GM21515 (cell line): ENCODE data around the gene CALD1.

ENCODE experiments used
- ATAC-seq: cut with Tn5 transposase; IDR thresholded peaks from one replicate; pipeline ENCODE4 v1.9.1; 2021; ENCODE audit not compliant: unreplicated experiment

Gene CALD1

GRCh38 chr7:134784251-134785049, 5.0 kb downstream of the CALD1 start:
- ATAC-seq: no peak

GRCh38 chr7:134785842-134786241, 6.4 kb downstream of the CALD1 start:
- no peak for ATAC-seq

- no peak for ATAC-seq
Observed at GRCh38 chr7:134787064-134787463, 7.6 kb downstream of the CALD1 start.

DNA sequence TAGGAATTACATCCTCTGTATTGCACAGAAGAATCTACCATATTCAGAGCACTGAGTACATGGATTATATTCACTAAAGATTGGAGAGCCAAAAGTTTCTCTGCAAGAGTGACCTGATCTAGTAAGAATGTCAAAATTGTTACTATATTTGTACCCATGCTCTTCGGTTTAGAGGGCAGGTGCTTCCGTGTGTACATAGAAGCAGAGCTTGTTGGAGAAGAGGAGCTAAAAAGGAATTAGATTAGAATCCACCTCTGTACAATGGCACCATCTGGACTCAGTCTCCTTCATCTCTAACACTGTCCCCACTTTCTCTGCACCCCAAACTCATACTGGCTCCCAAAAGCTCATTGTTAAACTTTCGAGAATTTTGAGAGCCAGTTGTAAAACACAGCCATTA, 8.3 kb downstream of the CALD1 start:
- ATAC-seq: no peak

- no peak for ATAC-seq
Observed at GRCh38 chr7:134788191-134788590, 8.8 kb downstream of the CALD1 start.

- ATAC-seq: no peak
Observed at GRCh38 chr7:134789967-134790685, 10.7 kb downstream of the CALD1 start.

DNA sequence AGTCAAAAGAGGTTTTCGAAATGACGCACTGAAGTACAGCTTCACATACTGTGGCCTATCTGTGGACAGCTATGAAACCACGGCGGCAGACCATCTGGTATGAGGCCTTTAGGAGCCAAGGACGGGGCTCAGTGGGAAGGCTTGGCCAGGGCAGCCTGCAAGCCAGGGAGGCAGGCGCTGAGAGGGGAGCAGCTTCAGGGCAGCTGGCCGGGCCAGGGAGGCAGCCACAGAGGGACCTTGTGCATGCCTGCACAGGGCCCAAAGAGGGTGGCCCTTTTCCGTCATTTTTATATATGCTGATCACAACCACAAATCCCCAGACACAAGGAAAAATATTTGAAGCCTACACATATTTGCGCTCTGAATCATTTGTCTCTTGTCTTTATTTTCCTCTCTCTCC, 13.5 kb downstream of the CALD1 start:
- no peak for ATAC-seq

GRCh38 chr7:134795231-134795630, 15.8 kb downstream of the CALD1 start:
- ATAC-seq: no peak

DNA sequence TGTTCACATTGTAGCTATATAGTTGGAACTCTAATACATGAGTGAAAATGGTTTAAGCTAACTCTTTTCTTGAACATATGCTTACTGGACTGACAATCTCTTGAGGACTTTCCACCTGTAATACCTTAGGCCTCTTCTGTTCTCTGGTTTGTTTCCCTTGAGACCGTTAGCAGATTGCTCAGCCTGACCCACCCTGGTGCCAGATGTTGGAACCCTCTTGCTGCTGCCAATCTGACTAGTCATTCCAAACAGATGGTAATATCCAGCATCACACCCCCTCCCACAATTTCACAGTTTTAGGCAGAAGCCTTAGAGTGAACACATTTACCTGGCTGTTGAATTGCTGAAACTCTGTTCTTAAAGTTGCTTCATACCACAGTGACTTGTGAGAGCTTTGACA, 18.7 kb downstream of the CALD1 start:
- ATAC-seq: no peak

GRCh38 chr7:134799377-134799776, 19.9 kb downstream of the CALD1 start:
- no peak for ATAC-seq

GRCh38 chr7:134802762-134803161, 23.3 kb downstream of the CALD1 start:
- no peak for ATAC-seq

GRCh38 chr7:134804351-134804750, 24.9 kb downstream of the CALD1 start:
- no peak for ATAC-seq

DNA sequence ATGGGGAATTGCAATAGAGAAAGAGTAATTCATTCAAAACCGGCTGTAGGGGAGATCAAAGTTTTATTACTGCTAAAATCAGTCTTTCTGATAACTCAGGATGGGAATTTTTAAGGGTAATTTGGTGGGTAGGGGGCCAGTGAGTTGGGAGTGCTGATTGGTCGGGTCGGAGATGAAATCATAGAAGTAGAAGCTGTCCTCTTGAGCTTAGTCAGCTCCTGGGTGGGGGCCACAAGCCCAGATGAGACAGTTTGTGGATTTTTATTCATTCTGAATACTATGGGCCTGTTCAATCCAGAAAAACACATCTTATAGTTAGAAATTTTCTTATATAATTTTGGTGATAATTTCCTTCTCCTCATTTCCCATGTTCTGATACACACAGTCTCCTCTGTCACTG, 25.4 kb downstream of the CALD1 start:
- ATAC-seq: no peak

DNA sequence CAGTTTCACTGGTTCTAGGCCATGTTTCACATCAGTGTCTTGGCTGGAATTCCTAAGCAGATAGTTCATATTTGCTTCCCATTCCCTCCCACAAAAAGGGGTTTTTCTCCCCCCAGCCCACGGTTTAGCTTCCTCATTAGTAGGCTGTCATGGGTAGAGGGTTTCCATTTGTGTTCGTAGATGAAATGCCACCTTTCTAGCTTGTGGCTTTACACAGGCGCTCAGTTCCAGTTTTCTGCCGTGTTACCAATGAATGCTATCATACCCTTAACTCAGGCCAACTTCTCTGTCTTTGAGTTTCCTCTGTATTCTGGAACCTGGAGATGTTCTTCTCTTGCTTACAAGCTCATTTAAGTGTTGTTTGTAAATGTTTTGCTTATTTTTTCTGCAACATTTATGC, 26.8 kb downstream of the CALD1 start:
- ATAC-seq: no peak

GRCh38 chr7:134809616-134810015, 30.2 kb downstream of the CALD1 start:
- ATAC-seq: no peak

- no peak for ATAC-seq
Observed at GRCh38 chr7:134811765-134812164, 32.3 kb downstream of the CALD1 start.

DNA sequence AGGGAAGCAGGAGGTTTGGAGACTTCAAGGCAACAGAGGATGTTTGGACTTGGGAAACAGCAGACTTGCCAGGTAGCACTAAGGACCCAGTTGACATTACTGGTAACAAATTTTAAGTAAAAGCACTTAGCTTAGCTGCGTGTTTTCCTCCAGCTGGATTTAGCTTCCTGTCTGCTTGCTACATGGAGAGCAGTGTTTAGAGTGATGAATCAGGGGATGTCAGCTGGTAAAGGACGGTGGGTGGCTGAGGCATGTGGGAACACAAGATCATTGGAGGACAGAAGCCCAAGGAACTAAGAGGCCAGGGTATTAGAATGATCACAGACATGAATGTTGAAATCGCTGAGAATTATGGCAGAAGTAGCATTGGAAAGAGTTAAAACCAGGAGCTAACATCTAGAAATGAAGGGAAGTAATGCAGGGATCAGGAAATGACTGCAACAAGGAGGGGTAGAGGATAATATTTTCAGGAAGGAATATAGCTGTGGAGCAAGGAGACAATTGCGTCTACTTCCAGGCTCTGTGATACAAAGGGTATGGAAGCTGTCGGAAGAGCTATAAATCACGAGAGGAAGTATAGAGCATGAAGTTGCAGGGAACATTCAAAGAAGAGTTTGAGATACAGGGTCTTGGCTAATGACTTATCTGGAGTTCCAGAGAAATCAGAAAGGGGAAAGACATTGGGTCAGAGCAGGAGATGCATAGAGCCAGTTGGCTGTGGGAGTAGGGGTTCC, 34.4 kb downstream of the CALD1 start:
- ATAC-seq: no peak

DNA sequence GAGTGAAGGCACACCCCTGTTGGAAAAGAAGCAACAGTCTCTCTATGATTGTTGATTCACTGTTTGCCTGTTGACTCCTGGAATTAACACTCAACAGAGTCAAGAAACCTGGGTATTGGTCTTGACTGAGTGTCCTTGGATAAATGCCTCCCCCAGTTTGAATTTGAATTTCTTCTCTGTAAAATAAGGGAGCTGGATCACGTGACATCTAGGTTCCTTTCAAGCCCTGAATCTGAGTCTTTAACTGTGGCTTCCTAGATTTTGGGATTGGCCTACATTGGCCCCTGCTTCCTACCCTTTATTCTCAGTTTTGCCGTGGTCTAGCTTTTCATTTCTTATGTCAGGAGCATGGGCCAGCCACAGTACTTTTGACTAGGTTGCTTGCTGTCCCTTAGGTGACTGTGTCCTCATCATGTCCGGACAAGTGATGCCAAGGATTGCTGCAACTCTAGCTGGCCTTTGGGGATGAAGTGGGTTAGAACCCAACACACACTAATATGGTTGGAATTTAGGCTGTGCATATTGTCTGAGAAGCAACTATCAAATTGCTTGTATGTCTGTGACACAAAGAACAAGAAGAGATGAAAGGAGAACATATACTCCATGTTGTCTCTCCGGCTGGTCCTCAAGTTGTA, 35.4 kb downstream of the CALD1 start:
- no peak for ATAC-seq

GRCh38 chr7:134818613-134819345, 39.3 kb downstream of the CALD1 start:
- ATAC-seq: no peak

GRCh38 chr7:134819401-134819800, 40.0 kb downstream of the CALD1 start:
- no peak for ATAC-seq

- ATAC-seq: no peak
Observed at GRCh38 chr7:134820295-134820694, 40.9 kb downstream of the CALD1 start.
